Measurements from ENCODE around the gene VPS13D.
"Not testable (repeated sequence)": the region's sequence is repeated elsewhere in the genome, so short reads cannot be mapped to it uniquely, and the experiment has no call there.

Gene VPS13D

DNA sequence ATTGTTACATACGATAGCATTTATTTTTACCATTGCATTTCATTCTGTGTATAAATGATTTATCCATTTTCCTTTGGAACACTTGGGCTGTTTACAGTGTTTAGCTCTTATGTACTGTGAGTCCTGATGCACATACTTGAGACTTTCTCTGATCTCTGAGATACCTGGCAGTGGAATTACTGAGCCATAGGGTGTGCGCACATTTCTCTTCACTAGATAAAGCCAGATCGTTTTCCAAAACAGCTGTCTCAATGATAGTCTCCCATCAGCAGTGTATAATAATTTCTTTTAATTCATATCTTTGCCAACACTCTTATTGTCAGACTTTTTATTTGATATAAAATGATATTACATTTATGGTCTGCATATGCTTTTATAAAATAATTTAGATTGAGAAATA is 66.2 kb downstream of the VPS13D start:
- DNase-seq: no peak

- DNase-seq: no peak
Observed at GRCh38 chr1:12296623-12297022, 66.8 kb downstream of the VPS13D start.

- DNase-seq: no peak
Observed at GRCh38 chr1:12300706-12301105, 70.9 kb downstream of the VPS13D start.

- DNase-seq: no peak
Observed at GRCh38 chr1:12301518-12302237, 71.8 kb downstream of the VPS13D start.

DNA sequence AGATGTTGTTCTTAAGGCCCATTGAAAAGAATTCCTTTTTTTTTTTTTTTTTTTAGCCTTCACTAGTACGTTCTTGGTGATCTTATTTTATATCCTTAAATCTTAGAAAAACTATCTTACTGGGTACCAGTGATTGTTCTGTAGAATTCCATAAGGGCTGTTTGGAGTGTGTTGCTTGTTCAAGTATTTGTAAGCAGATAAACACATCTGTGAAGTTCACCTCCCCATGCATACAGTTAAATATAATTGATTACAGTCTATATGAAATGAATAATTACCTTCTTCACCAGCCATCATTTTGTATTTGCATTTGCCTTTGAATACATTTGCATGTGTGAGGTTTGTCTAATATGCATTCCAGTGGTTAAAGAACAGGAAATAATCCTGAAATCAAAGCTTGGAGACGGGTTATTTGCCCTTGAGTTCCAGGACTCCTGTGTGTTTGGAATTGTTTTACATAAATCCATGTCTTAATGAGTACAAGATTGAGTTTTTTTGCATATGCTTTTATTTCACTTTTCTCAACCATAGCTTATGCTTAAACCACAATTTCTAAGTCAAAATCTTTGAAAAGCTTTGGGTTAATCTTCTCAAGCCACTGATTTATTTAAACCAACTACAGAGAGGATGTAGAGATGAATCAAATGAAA is 73.1 kb downstream of the VPS13D start:
- DNase-seq: no peak

- DNase-seq: no peak
Observed at GRCh38 chr1:12305377-12305776, 75.5 kb downstream of the VPS13D start.

DNA sequence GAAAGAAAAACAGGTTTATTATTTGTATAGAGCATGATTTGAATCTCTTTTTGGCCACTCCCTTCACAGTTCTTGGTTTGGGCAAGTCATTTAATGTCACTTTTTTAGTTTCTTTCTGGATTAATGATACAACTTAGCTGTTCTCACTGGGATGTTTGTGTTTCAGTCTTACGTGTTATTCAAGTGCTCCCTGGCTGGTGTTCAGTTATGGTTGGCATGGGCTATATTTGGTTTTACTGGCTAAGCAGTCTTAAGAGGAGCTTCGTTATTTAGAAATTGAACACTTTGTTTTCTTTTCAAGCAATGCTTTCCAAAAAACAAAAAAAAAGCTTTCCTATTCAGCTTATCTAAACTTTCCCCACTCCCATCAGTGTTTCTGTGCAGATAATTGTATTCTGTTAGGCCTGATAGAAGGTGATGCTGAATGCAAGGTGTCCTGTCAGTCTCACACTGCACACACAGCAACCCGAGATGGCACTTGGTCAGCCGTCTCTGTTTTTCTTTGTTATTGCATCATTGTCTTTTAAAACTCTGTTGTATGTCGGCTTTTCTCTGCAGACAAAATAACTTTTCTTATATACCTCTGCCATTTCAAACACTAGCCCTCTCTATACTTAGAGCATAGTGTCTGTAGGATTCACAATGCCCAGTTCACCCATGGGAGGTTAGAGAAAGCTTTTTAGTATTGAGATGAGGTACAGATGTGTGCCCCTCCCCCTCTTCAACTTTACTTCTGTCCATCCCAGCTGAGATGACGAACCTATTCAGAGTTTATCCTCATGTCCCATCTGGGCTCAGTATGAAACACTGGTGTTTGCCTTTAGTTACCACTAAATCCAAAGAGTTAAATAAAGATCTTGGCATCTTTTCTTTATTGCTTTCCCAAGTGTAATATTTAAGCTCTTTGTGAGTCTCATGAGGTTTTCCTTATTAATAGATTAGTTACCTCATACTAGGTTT is 80.2 kb downstream of the VPS13D start:
- no peak for DNase-seq

- no peak for DNase-seq
Observed at GRCh38 chr1:12314333-12314903, 84.6 kb downstream of the VPS13D start.

- DNase-seq: no peak
Observed at GRCh38 chr1:12315146-12315545, 85.3 kb downstream of the VPS13D start.

DNA sequence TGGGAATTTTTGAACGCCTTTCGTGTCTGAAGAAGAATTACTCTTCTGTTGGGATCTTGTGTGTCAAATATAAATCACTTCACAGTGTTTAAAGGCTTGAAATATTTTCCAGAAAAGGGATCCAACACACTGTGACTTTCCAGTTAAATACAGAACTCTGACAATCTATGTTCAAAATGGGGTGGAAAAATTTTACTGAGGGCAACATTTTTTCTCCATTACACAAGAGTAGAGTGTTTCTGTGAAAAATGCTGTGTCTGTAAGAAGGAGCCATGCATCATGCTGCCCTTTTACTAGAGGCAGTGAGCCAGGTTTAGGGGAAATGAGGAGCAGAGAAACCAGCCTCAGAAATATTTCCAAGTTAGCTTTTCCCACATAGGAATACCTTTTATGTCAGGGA is 86.5 kb downstream of the VPS13D start:
- DNase-seq: no peak

DNA sequence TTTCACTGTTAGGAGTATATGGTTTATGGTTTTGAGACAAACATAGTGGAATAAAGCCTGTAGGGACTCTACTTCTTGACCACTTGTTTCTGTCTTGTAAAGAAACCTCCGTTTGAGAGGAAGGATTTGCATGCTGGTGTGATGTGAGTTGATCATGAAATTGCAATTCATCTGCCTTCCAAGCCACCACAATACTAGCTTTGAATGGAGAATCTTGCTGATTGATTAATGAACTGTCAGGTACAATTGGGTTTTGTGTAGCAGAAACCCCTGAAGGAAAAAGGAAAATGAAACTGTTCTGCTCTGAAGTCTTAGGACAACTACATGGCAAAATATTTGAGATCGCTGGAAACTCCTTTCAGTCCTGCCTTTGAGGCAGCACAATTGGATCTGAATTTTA is 90.7 kb downstream of the VPS13D start:
- DNase-seq: no peak

GRCh38 chr1:12324423-12324822 is 94.6 kb downstream of the VPS13D start:
- no peak for DNase-seq

GRCh38 chr1:12324973-12325372 is 95.1 kb downstream of the VPS13D start:
- DNase-seq: not testable (repeated sequence)

GRCh38 chr1:12326986-12327385 is 97.2 kb downstream of the VPS13D start:
- no peak for DNase-seq

DNA sequence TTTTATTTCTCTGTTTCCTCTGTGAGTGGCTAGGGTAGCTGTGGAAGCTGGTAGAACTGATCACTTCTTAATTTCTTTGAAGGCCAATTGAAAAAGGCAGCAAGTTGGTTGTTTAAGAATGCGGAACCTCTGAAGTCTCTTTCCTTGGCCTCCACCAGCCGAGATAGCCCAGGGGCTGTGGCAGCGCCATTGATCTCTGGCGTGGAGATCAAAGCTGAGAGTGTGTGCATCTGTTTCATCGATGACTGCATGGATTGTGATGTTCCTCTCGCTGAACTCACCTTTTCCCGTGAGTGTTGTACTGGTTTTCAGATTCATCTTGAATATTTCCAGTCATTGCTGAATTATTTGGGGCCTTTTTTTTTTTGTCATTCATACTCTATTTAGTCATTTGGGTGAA is 97.7 kb downstream of the VPS13D start:
- no peak for DNase-seq

GRCh38 chr1:12333036-12333785 is 103.4 kb downstream of the VPS13D start:
- no peak for DNase-seq

GRCh38 chr1:12335815-12336214 is 106.0 kb downstream of the VPS13D start:
- no peak for DNase-seq

- DNase-seq: no peak
Observed at GRCh38 chr1:12336413-12336812, 106.6 kb downstream of the VPS13D start.

DNA sequence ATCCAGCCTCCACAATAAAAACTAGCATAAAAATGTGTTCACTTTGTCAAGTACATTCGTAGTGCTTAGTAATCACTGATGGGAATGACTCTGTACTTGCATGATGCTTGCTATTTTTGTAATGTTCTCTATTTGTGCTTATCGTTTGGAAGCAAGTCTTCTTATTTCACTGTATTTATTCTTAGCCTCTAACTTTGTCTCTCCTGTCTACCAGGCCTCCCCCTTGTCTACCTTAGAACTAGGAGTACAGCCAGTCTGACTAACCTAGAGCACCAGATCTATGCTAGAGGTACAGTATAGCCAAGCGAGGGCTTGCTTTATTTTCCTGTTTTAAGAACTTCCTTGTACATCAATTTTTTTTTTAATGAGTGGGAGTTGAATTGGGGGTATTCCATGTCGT is 108.2 kb downstream of the VPS13D start:
- DNase-seq: no peak

- DNase-seq: no peak
Observed at GRCh38 chr1:12338823-12339222, 109.0 kb downstream of the VPS13D start.

DNA sequence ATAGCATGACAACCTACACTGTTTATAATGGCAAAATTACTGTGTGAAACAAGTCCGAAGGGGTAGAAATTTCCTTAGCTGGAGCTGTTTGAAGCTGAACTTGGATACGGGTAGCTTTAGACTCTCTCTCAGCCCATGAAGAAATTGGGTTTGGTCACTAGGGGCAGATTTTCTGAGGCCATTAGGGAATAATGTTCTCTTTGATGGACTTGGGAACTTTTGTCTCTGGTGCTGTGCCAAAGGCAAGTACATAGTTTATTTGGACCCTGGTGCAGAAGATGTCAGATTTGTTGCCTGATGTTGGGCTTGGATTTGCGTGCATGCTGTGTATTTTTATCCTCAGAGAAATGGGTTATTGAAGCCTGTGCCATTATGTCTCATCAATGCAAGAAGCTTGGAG is 109.6 kb downstream of the VPS13D start:
- no peak for DNase-seq

- no peak for DNase-seq
Observed at GRCh38 chr1:12339811-12340543, 110.1 kb downstream of the VPS13D start.

Data from stimulated activated CD4-positive, alpha-beta T cell treated with anti-CD3 and anti-CD28 coated beads, Interleukin-2, amount 100 ng/mL, for 24 hours (primary cell).